Measurements from ENCODE around the gene EPHB6. TPM values are rescaled to one million over a fixed set of nuclear protein-coding genes. Genes with fewer than 3 reads are reported as not detected.
A peak's percentile ranks its signal among the peaks of the same experiment; 100 is the strongest.

EPHB6 gene
- total RNA-seq, 2 donors from 2014 or later: 9.3 to 11.1 TPM

GRCh38 chr7:142908921-142909890 is 54.3 kb downstream of the EPHB6 start:
- ATAC-seq: peak in 1 of 2 donors; percentile 81
- no peak for DNase-seq
- intact Hi-C loops (cut with DNase I): no loop called here

GRCh38 chr7:142910031-142910433 is 55.2 kb downstream of the EPHB6 start:
- DNase-seq: no peak
- ATAC-seq: no peak
- intact Hi-C loops (cut with DNase I): no loop called here

- intact Hi-C loops (cut with DNase I): no loop called here
- DNase-seq (no peak), ATAC-seq (no peak)
Measured at GRCh38 chr7:142910481-142910880, 55.6 kb downstream of the EPHB6 start.

GRCh38 chr7:142913051-142913450 is 58.2 kb downstream of the EPHB6 start:
- ATAC-seq (no peak), DNase-seq (no peak)
- intact Hi-C loops (cut with DNase I): no loop called here

GRCh38 chr7:142913566-142913965 is 58.7 kb downstream of the EPHB6 start:
- DNase-seq (no peak), ATAC-seq (no peak)
- intact Hi-C loops (cut with DNase I): no loop called here

- ATAC-seq (no peak), DNase-seq (no peak)
- intact Hi-C loops (cut with DNase I): no loop called here
Measured at GRCh38 chr7:142914121-142914520, 59.2 kb downstream of the EPHB6 start.

GRCh38 chr7:142915315-142915714 is 60.4 kb downstream of the EPHB6 start:
- DNase-seq (no peak), ATAC-seq (no peak)

GRCh38 chr7:142916508-142916907 is 61.6 kb downstream of the EPHB6 start:
- intact Hi-C loops (cut with DNase I): no loop called here
- ATAC-seq (no peak), DNase-seq (no peak)

More at GRCh38 chr7:142915315-142915714, 60.4 kb downstream of the EPHB6 start:
- intact Hi-C loops (cut with DNase I): no loop called here

GRCh38 chr7:142917447-142917846 is 62.6 kb downstream of the EPHB6 start:
- DNase-seq: no peak
- intact Hi-C loops (cut with DNase I): no loop called here
- no peak for ATAC-seq

GRCh38 chr7:142918901-142919300 is 64.0 kb downstream of the EPHB6 start:
- no peak for ATAC-seq
- no peak for DNase-seq
- intact Hi-C loops (cut with DNase I): no loop called here

- no peak for DNase-seq
- intact Hi-C loops (cut with DNase I): no loop called here
- ATAC-seq: no peak
Measured at GRCh38 chr7:142919656-142920055, 64.8 kb downstream of the EPHB6 start.

Other genes starting within 250 kb of the EPHB6 start
- not detected for gene PRSS1, start 105.6 kb upstream of the EPHB6 start, total RNA-seq
- not detected for gene PRSS2, start 84.1 kb upstream of the EPHB6 start, total RNA-seq
- under 1 TPM; 0.24 to 0.27 TPM for gene TRPV6, start 30.7 kb downstream of the EPHB6 start, total RNA-seq
- not detected for gene TRPV5, start 78.7 kb downstream of the EPHB6 start, total RNA-seq
- gene LLCFC1, start 84.4 kb downstream of the EPHB6 start, total RNA-seq: not detected
- gene KEL, start 107.3 kb downstream of the EPHB6 start, total RNA-seq: under 1 TPM in 1 of 2 donors, not detected in 1; 0.15 TPM
- not detected for gene OR9A2, start 172.1 kb downstream of the EPHB6 start, total RNA-seq
- not detected for gene OR6V1, start 197.3 kb downstream of the EPHB6 start, total RNA-seq

Measured in left cardiac atrium (tissue), 4 donors.